Stimulated activated CD4-positive, alpha-beta T cell treated with anti-CD3 and anti-CD28 coated beads, TNF-alpha, amount 100 ng/mL, for 24 hours (primary cell): ENCODE measurements around the gene MEI1.

Experiments
- DNase-seq, 3 experiments: peaks; one replicate each; pipeline ENCODE4 v3.0.0-alpha.2; 2020; ENCODE audit warnings: low read depth in 3 of 3

The MEI1 gene

GRCh38 chr22:41841085-41841712 is 141.9 kb downstream of the MEI1 start:
- DNase-seq, result no peak

DNA sequence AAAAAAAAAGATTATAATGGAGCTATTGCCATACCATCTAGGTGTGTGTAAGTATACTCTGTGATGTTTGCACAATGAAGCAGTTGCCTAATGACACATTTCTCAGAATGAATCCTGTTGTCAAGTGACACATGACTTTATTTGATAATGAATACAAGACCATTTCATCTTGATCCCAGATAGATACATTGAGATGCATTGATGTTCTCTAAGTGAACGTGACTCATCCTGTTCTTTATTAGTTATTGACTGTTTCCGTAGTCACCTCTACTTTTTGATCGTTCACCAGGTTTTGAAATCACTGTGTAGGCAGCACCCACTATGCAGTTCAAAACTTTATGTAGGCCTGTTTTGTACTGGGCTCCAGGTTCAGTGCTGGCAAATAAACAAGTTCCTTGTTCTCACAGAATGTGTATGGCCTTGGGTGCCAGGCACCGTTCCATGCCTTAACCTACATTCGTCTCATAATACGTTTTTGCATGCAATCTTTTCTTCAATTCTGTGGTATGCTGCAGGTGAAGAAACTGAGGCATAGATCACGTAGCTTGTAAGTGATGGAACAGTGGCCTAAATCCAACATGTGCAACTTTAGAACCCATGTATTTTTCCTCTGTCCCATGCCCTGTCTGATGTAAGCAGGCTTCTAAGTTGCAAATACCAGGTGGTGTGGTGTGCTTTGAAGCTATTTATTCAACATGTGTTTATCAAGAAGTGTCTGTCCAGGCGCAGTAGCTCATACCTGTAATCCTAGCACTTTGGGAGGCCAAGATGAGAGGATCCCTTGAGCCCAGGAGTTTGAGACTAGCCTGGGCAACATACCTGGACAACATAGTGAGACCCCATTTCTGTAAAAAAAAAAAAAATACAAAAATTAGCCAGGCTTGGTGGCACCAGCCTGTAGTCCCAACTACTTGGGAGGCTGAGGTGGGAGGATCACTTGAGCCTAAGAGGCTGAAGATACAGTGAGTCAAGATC is 144.0 kb downstream of the MEI1 start:
- DNase-seq, result no peak

GRCh38 chr22:41844036-41844435 is 144.7 kb downstream of the MEI1 start:
- DNase-seq, result no peak

DNA sequence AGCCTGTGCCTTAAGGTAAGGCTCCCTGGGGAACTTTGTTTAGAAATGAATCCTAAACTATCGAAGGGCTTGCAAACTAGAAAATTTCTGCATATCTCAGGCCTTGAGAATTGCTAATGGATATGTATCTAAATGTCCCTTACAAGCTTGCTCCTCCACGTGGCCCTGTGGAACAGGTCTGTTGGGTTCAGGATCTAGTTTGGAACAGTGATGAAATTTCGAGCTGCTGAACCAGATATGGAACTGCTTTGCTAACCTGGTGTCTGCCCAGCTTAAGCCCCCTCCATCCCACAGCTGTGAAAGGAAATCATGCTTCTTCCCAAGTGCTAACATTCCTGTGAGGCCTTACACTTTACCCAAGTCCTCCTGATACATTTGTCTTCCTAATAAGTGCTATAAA is 145.2 kb downstream of the MEI1 start:
- no peak for DNase-seq

- no peak for DNase-seq
These were observed 146.3 kb downstream of the MEI1 start for GRCh38 chr22:41845380-41846267.

- no peak for DNase-seq
These were observed 147.1 kb downstream of the MEI1 start for GRCh38 chr22:41846268-41846987.

DNA sequence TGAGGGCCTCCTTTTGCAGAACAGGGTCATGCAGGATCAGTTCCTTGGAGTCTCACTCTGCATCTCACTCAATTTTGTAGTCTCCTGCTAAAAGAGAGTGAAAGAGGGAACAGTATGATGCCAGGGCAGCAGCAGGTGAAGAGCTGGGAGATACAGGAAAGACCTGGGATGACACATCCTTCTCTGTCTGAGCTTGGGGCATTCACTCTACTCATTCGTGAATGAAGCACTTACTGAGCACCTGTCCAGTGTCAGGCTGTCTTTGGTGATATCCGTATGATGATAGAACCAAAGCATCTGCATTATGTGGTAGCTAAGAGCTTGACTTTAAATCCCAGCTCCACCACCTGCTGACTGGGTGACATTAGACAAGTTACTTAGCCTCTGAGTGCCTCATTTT is 148.0 kb downstream of the MEI1 start:
- no peak for DNase-seq

GRCh38 chr22:41848468-41848867 is 149.2 kb downstream of the MEI1 start:
- DNase-seq, result no peak
